Uterus (tissue), 2 donors: ENCODE results near the gene SCAP.

ENCODE experiments used
- CTCF ChIP-seq, 4 experiments: fragments of 200-600 bp in 2 of 4; fragments of 450-650 bp in 2 of 4; sonication (generic) in 2 of 4; IDR thresholded peaks; one replicate each; pipeline ENCODE4 v1.5.1; 2016 to 2019; ENCODE audit warnings: antibody characterized with exemption in 4 of 4, mild to moderate bottlenecking in 2 of 4, moderate library complexity in 1 of 4
- POLR2A ChIP-seq, 2 donors: fragments of 450-650 bp; IDR thresholded peaks; one replicate each; pipeline ENCODE4 v1.6.1; 2016; ENCODE audit warnings: antibody characterized with exemption in 2 of 2, mild to moderate bottlenecking in 1 of 2, moderate library complexity in 1 of 2

GRCh38 chr3:47380601-47381316 is 95.0 kb downstream of the SCAP start, which contains the start of gene PTPN23:
- TF ChIP-seq CTCF (IDR thresholded peaks at IDR 0.05) (peak in 2 of 4 experiments; percentile 24 to 29), POLR2A (IDR thresholded peaks at IDR 0.05) (peak; percentile 89 to 92)
